ENCODE results near the gene ZNF445.

GRCh38 chr3:44424758-44425157 lies 52.7 kb downstream of the ZNF445 start:
- TF ChIP-seq CTCF (IDR thresholded peaks at IDR 0.05) (no peak), POLR2A (IDR thresholded peaks at IDR 0.05) (no peak)
